DOHH2 (cell line): ENCODE measurements around the gene MRPL50.

ENCODE experiments used
- H3F3A ChIP-seq: fragments of 200-600 bp; sonication (generic), shearing (Covaris generic); 2 replicates; pipeline ENCODE4 v1.6.0; 2016; ENCODE audit warnings: antibody characterized with exemption, mild to moderate bottlenecking; ENCODE audit not compliant: control insufficient read depth, insufficient read depth
- H3K27ac ChIP-seq: fragments of 200-600 bp; sonication (generic); 2 replicates; pipeline ENCODE4 v1.5.1; 2014; ENCODE audit warnings: low read depth, mild to moderate bottlenecking, low read length, moderate library complexity
- H3K27me3 ChIP-seq: fragments of 200-600 bp; sonication (generic); 2 replicates; pipeline ENCODE4 v1.6.1; 2014; ENCODE audit warnings: mild to moderate bottlenecking, low read length, mixed read lengths; ENCODE audit not compliant: control insufficient read depth
- H3K36me3 ChIP-seq: fragments of 200-600 bp; sonication (generic); 2 replicates; pipeline ENCODE4 v1.6.1; 2014; ENCODE audit warnings: mild to moderate bottlenecking, low read length, moderate library complexity, mixed read lengths; ENCODE audit not compliant: control insufficient read depth
- H3K4me1 ChIP-seq: fragments of 200-600 bp; sonication (generic); 2 replicates; pipeline ENCODE4 v1.6.1; 2014; ENCODE audit warnings: mild to moderate bottlenecking, low read length, mixed read lengths; ENCODE audit not compliant: control insufficient read depth
- H3K4me2 ChIP-seq: fragments of 200-600 bp; sonication (generic); 2 replicates; pipeline ENCODE4 v1.6.0; 2014; ENCODE audit warnings: mild to moderate bottlenecking, low read length, moderate library complexity
- H3K4me3 ChIP-seq: fragments of 200-600 bp; sonication (generic); 2 replicates; pipeline ENCODE4 v1.5.1; 2014; ENCODE audit warnings: mild to moderate bottlenecking, low read length, mixed read lengths
- H3K79me2 ChIP-seq: fragments of 200-600 bp; sonication (generic); 2 replicates; pipeline ENCODE4 v1.6.1; 2014; ENCODE audit warnings: mild to moderate bottlenecking, low read length, mixed read lengths; ENCODE audit not compliant: control insufficient read depth
- H3K9me2 ChIP-seq: fragments of 200-600 bp; sonication (generic); replicated peaks from 2 replicates; pipeline ENCODE4 v1.6.1; 2014; ENCODE audit warnings: mild to moderate bottlenecking, low read length, mixed read lengths; ENCODE audit not compliant: control insufficient read depth
- H3K9me3 ChIP-seq: fragments of 200-600 bp; sonication (generic); 2 replicates; pipeline ENCODE4 v1.6.1; 2014; ENCODE audit warnings: antibody characterized with exemption, low read length, mixed read lengths; ENCODE audit not compliant: control insufficient read depth, insufficient read depth
- H4K20me1 ChIP-seq: fragments of 200-600 bp; sonication (generic); 2 replicates; pipeline ENCODE4 v1.6.0; 2014; ENCODE audit warnings: low read depth, mild to moderate bottlenecking, antibody characterized with exemption, low read length, moderate library complexity; ENCODE audit not compliant: control insufficient read depth, insufficient read depth
- EZH2phosphoT487 ChIP-seq: fragments of 200-600 bp; sonication (generic); IDR thresholded peaks from 2 replicates; pipeline ENCODE4 v1.6.1; 2017; ENCODE audit warnings: borderline replicate concordance, mild to moderate bottlenecking, antibody characterized with exemption, low read length, moderate library complexity, mixed read lengths
- TF ChIP-seq, protein P1 (sequence below): fragments of 200-600 bp; sonication (generic); IDR thresholded peaks from one replicate; pipeline ENCODE4 v1.5.1; 2014; ENCODE audit warnings: antibody characterized with exemption, mild to moderate bottlenecking, low read depth, low read length; ENCODE audit not compliant: poor library complexity, severe bottlenecking

The MRPL50 gene

GRCh38 chr9:101399643-101399970 is 1.2 kb upstream of the MRPL50 start:
- peak overlapping the region; percentile 69 for H3K4me2 ChIP-seq
- peak overlapping the region; percentile 86 for H3K4me3 ChIP-seq
- H3K27me3 ChIP-seq, result no peaks in the 10 kb centered on the region
- H3K9me2 ChIP-seq, result no peaks in the 10 kb centered on the region
- peaks cover 26% of the 10 kb centered on the region for H3K4me1 ChIP-seq
- H4K20me1 ChIP-seq, result no peaks in the 10 kb centered on the region
- TF ChIP-seq, protein P1, sequence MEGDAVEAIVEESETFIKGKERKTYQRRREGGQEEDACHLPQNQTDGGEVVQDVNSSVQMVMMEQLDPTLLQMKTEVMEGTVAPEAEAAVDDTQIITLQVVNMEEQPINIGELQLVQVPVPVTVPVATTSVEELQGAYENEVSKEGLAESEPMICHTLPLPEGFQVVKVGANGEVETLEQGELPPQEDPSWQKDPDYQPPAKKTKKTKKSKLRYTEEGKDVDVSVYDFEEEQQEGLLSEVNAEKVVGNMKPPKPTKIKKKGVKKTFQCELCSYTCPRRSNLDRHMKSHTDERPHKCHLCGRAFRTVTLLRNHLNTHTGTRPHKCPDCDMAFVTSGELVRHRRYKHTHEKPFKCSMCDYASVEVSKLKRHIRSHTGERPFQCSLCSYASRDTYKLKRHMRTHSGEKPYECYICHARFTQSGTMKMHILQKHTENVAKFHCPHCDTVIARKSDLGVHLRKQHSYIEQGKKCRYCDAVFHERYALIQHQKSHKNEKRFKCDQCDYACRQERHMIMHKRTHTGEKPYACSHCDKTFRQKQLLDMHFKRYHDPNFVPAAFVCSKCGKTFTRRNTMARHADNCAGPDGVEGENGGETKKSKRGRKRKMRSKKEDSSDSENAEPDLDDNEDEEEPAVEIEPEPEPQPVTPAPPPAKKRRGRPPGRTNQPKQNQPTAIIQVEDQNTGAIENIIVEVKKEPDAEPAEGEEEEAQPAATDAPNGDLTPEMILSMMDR, result no peak
- no peak for TF ChIP-seq EZH2phosphoT487
- H3K36me3 ChIP-seq, result peaks cover 87% of the 10 kb centered on the region
- H3F3A ChIP-seq, result no peaks in the 10 kb centered on the region
- no peak overlapping the region for H3K27ac ChIP-seq
- peaks cover 68% of the 10 kb centered on the region for H3K79me2 ChIP-seq
- H3K9me3 ChIP-seq, result peaks cover 12% of the 10 kb centered on the region; the same call in 1 of the 2 replicates

- Histone ChIP-seq H3K4me1 (peaks cover 26% of the 10 kb centered on the region), H3F3A (no peaks in the 10 kb centered on the region), H3K79me2 (peaks cover 73% of the 10 kb centered on the region), H3K27me3 (no peaks in the 10 kb centered on the region), H3K36me3 (peaks cover 87% of the 10 kb centered on the region), H3K9me2 (no peaks in the 10 kb centered on the region), H3K4me3 (peak overlapping the region; percentile 86), H3K9me3 (peaks cover 15% of the 10 kb centered on the region; the same call in 1 of the 2 replicates), H3K4me2 (peak overlapping the region; percentile 69), H4K20me1 (no peaks in the 10 kb centered on the region), H3K27ac (peak overlapping the region; percentile 24)
- TF ChIP-seq, protein P1, result no peak
- TF ChIP-seq EZH2phosphoT487, result no peak
Measured at GRCh38 chr9:101398930-101399642, 668 bp upstream of the MRPL50 start.

DNA sequence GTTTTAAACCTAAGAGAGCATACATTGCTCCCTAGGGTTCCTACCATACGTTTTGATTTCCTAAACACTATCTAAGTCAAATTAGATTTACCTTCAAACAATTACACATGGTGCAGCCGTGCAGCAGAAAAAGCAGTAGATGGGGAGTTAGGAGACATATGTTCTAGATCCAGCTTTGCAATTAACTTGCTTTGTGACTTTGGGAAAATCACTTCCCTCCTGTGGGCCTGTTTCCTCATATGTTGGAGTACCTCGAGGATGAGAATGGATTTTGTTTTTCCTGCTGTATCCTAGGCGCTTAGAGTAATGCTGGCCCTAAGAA is 711 bp downstream of the MRPL50 start:
- Histone ChIP-seq H3K79me2 (peaks cover 87% of the 10 kb centered on the region), H3K27ac (peak overlapping the region; percentile 35), H3K9me3 (peaks cover 27% of the 10 kb centered on the region; the same call in 1 of the 2 replicates), H3K36me3 (peaks cover 85% of the 10 kb centered on the region), H3K4me1 (peaks cover 26% of the 10 kb centered on the region), H3K27me3 (no peaks in the 10 kb centered on the region), H3K9me2 (no peaks in the 10 kb centered on the region), H3K4me2 (peak overlapping the region; percentile 83), H3F3A (no peaks in the 10 kb centered on the region), H3K4me3 (peak overlapping the region; percentile 86), H4K20me1 (no peaks in the 10 kb centered on the region)
- TF ChIP-seq, protein P1, result no peak
- TF ChIP-seq EZH2phosphoT487, result no peak
